HEK293 (cell line): ENCODE results near the gene ROBO1.

ENCODE experiments used
- CTCF ChIA-PET: fragments of 350-600 bp; formaldehyde crosslinking; extraction: SDS; loops from one replicate; lab custom pipeline; 2021; ENCODE audit warnings: antibody characterized with exemption; lab: Yijun Ruan, JAX
- POLR2A ChIA-PET: fragments of 300-600 bp; formaldehyde crosslinking; extraction: SDS; loops from one replicate; lab custom pipeline; 2020; ENCODE audit warnings: antibody characterized with exemption, inconsistent platforms; lab: Yijun Ruan, JAX
- H3K27ac ChIP-seq: fragments of 200-500 bp; sonication (Bioruptor generic); 2 replicates; pipeline ENCODE4 v1.5.1; 2014; ENCODE audit warnings: low read depth, low read length, control low read depth, inconsistent platforms; ENCODE audit errors: extremely low read depth
- H3K36me3 ChIP-seq, 2 experiments: fragments of 200-500 bp in 1 of 2; sonication (Bioruptor generic) in 1 of 2; 1 replicate in 1 of 2; 2 replicates in 1 of 2; pipeline ENCODE4 v1.5.1; 2014 to 2017; ENCODE audit warnings: inconsistent platforms in 2 of 2, low read length in 2 of 2; ENCODE audit not compliant: control insufficient read depth in 2 of 2, insufficient read depth in 1 of 2
- H3K4me1 ChIP-seq: fragments of 200-500 bp; sonication (Bioruptor generic); 2 replicates; pipeline ENCODE4 v1.5.1; 2014; ENCODE audit warnings: mild to moderate bottlenecking, low read length, inconsistent platforms; ENCODE audit not compliant: control insufficient read depth, insufficient read depth
- H3K4me3 ChIP-seq: 2 replicates; pipeline ENCODE4 v1.5.1; 2011; ENCODE audit warnings: low read depth, mild to moderate bottlenecking, control low read depth, low read length, moderate library complexity
- H3K9me3 ChIP-seq: fragments of 200-500 bp; sonication (Bioruptor generic); 2 replicates; pipeline ENCODE4 v1.5.1; 2014; ENCODE audit warnings: low read depth, low read length, inconsistent platforms; ENCODE audit not compliant: control insufficient read depth, insufficient read depth
- IKZF3 ChIP-seq: fragments of 450-650 bp; IDR thresholded peaks from 2 replicates; pipeline ENCODE4 v1.5.0; 2018; ENCODE audit warnings: missing biosample characterization, mild to moderate bottlenecking, missing genetic modification characterization, moderate library complexity
- ZFP69B ChIP-seq: fragments of 450-650 bp; formaldehyde crosslinking; IDR thresholded peaks from 2 replicates; pipeline ENCODE4 v1.5.1; 2016; ENCODE audit warnings: missing biosample characterization, missing genetic modification characterization
- ZNF26 ChIP-seq: fragments of 450-650 bp; formaldehyde crosslinking; IDR thresholded peaks from 2 replicates; pipeline ENCODE4 v1.5.1; 2016; ENCODE audit warnings: missing biosample characterization, missing genetic modification characterization
- ZNF280D ChIP-seq: fragments of 450-650 bp; formaldehyde crosslinking; IDR thresholded peaks from 2 replicates; pipeline ENCODE4 v1.5.1; 2016; ENCODE audit warnings: missing biosample characterization, missing genetic modification characterization
- ZNF292 ChIP-seq: fragments of 450-650 bp; formaldehyde crosslinking; IDR thresholded peaks from 2 replicates; pipeline ENCODE4 v1.5.1; 2016; ENCODE audit warnings: low read depth, missing biosample characterization, missing genetic modification characterization, borderline replicate concordance
- ZNF324 ChIP-seq: fragments of 450-650 bp; formaldehyde crosslinking; IDR thresholded peaks from 2 replicates; pipeline ENCODE4 v1.5.1; 2016; ENCODE audit warnings: missing biosample characterization, missing genetic modification characterization
- ZNF560 ChIP-seq: fragments of 450-650 bp; formaldehyde crosslinking; IDR thresholded peaks from 2 replicates; pipeline ENCODE4 v1.5.1; 2017; ENCODE audit warnings: missing biosample characterization, missing genetic modification characterization, borderline replicate concordance
- ZNF654 ChIP-seq: fragments of 450-650 bp; formaldehyde crosslinking; IDR thresholded peaks from 2 replicates; pipeline ENCODE4 v1.5.1; 2016; ENCODE audit warnings: low read depth, missing biosample characterization, missing genetic modification characterization
- ZNF660 ChIP-seq: fragments of 450-650 bp; IDR thresholded peaks from 2 replicates; pipeline ENCODE4 v1.5.1; 2018; ENCODE audit warnings: missing biosample characterization, mild to moderate bottlenecking, missing genetic modification characterization
- ZSCAN4 ChIP-seq: fragments of 450-650 bp; formaldehyde crosslinking; IDR thresholded peaks from 2 replicates; pipeline ENCODE4 v1.5.1; 2017; ENCODE audit warnings: missing biosample characterization, missing genetic modification characterization
- TF ChIP-seq, protein P1 (sequence below): fragments of 450-650 bp; formaldehyde crosslinking; IDR thresholded peaks from 2 replicates; pipeline ENCODE4 v1.5.1; 2017; ENCODE audit warnings: missing biosample characterization, missing genetic modification characterization

The ROBO1 gene

DNA sequence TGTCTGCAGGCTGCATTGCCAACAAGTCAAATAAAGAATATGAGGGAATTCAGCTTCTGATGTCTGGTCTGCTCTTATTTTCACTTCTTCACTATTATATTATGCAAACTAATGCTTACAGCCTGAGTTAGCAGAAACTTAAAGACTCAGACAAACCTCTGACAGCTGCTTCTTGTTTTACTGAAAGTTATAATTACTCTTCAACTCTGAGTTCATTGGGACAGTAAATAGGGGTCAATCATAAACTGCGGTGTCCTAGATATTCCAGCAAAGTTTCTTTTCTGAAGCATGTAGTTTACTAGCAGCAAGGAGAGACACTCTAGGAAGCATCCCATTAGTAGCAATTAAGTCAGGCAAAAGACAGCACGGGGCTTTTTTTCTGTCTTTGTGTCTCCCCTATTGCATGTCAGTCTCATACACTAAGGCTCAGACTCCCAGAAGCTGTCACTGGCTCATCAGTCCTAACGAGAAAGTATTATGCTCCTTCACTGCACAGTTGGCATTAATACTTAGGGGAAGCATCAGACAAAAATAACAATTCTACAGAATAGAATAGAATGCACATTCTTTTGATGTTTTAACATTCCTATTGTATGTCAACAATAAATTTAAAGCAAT lies 1060.8 kb downstream of the ROBO1 start:
- H3K9me3 ChIP-seq, result no peaks in the 10 kb centered on the region
- H3K27ac ChIP-seq, result no peak overlapping the region
- POLR2A ChIA-PET, result no interaction called here
- TF ChIP-seq IKZF3 (tag by site-specific recombination) (no peak), ZNF660 (no peak), ZNF292 (tag by site-specific recombination) (no peak), ZFP69B (no peak)
- no peak overlapping the region for H3K4me3 ChIP-seq
- CTCF ChIA-PET, result interaction anchor here (0.6 to 1.2 kb wide), 2 partner anchors 10 to 131 kb away, joined by 3 to 5 read pairs; no protein-coding TSS in a partner anchor
- H3K4me1 ChIP-seq, result peaks cover 12% of the 10 kb centered on the region
- H3K36me3 ChIP-seq, result peaks cover 0 to 9% of the 10 kb centered on the region in 2 experiments; a peak in 1 of 3 replicates

DNA sequence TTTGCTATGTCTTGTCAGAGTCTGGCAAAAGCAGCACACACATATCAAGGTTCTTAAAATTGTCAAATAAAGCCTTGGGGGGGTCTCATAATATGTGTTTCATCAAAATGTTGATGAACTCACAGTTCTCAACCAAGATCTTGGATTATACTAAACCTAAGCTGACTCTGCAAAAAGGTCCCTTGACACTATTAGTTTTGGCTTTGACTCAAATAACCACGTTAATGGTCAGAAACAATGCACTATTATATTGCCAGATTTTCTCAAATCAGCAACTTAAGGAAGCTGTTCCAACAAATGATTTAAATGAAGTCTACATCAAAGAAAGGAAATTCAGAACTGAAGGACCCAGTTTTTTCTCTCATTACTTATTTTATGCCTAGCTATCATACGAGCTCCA lies 1063.9 kb downstream of the ROBO1 start:
- H3K9me3 ChIP-seq, result no peaks in the 10 kb centered on the region
- H3K27ac ChIP-seq, result no peak overlapping the region
- no peak overlapping the region for H3K4me3 ChIP-seq
- H3K4me1 ChIP-seq, result peaks cover 12% of the 10 kb centered on the region
- ChIA-PET CTCF (interaction anchor here (0.5 kb wide), 1 partner anchor 36 kb away, joined by 3 read pairs; no protein-coding TSS in a partner anchor), POLR2A (no interaction called here)
- peaks cover 0 to 9% of the 10 kb centered on the region in 2 experiments; a peak in 1 of 3 replicates for H3K36me3 ChIP-seq
- TF ChIP-seq ZSCAN4 (tag by site-specific recombination), result no peak

DNA sequence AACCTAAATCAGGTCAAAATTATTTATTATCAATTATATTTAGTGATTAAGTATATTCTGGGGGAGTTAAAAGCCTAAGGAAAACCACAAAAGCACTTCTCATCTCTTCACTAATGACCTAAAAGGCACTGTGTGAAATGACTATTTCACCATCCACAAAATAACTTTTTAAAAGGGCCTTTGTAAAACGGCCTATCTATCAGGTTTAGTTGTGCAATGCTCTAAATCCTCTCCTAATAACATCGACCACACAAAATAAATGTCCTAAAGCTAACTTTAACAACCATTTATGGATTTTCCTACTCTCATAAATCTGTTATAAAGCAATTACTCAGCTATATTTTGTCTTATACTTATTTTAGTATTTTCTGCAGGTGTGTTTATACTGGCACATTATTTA lies 1066.3 kb downstream of the ROBO1 start:
- POLR2A ChIA-PET, result no interaction called here
- H3K9me3 ChIP-seq, result no peaks in the 10 kb centered on the region
- H3K4me3 ChIP-seq, result no peak overlapping the region
- peaks cover 11% of the 10 kb centered on the region; the same call in 1 of the 2 replicates for H3K4me1 ChIP-seq
- H3K27ac ChIP-seq, result no peak overlapping the region
- peaks cover 0 to 9% of the 10 kb centered on the region in 2 experiments; a peak in 1 of 3 replicates for H3K36me3 ChIP-seq
- TF ChIP-seq, protein P1, sequence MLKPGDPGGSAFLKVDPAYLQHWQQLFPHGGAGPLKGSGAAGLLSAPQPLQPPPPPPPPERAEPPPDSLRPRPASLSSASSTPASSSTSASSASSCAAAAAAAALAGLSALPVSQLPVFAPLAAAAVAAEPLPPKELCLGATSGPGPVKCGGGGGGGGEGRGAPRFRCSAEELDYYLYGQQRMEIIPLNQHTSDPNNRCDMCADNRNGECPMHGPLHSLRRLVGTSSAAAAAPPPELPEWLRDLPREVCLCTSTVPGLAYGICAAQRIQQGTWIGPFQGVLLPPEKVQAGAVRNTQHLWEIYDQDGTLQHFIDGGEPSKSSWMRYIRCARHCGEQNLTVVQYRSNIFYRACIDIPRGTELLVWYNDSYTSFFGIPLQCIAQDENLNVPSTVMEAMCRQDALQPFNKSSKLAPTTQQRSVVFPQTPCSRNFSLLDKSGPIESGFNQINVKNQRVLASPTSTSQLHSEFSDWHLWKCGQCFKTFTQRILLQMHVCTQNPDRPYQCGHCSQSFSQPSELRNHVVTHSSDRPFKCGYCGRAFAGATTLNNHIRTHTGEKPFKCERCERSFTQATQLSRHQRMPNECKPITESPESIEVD, result peak; percentile 68; the same call in 1 of the 2 replicates
- TF ChIP-seq ZNF654 (tag by site-specific recombination) (no peak), ZNF560 (tag by site-specific recombination) (no peak), ZNF280D (no peak), ZNF324 (tag by site-specific recombination) (no peak), ZNF26 (no peak)
- CTCF ChIA-PET, result no interaction called here
